ENCODE measurements around the gene TMEM37. TPM values are rescaled to one million over a fixed set of nuclear protein-coding genes. Genes with fewer than 3 reads are reported as not detected.

The TMEM37 gene
- total and polyA plus RNA-seq, 2 of the 13 experiments (the other 11 are each of a cell fraction or from before 2014, with no cell fraction given): 37.7 to 115 TPM

GRCh38 chr2:119422360-119423107, 9.1 kb upstream of the TMEM37 start (continued):
- no peak for TF ChIP-seq ZNF761 (CRISPR knock-in tag; conservative IDR thresholded peaks at IDR 0.05)

- in situ Hi-C loops (cut with HindIII; ENCODE audit: extremely low pct_ligation_motif_present, low pct_unique_long_range_greater_than_20kb): no loop called here
- CTCF ChIA-PET (ENCODE audit: low intra/inter-chr PET ratio, low total read pairs): no interaction called here
These were observed 8.6 kb upstream of the TMEM37 start for GRCh38 chr2:119423108-119423444.

GRCh38 chr2:119423811-119424210, 7.8 kb upstream of the TMEM37 start:
- ChIA-PET CTCF (ENCODE audit: low intra/inter-chr PET ratio, low total read pairs) (no interaction called here), POLR2A (interaction anchor here (1.2 to 1.7 kb wide), 4 partner anchors 9 to 57 kb away, joined by 3 to 7 read pairs (median 4); partner anchors contain the start of genes C2orf76 and DBI)
- no peak overlapping the region for H3K4me3 ChIP-seq (replicated peaks in 1 of 3; ENCODE audit: insufficient read depth in 1 of 3, low read depth in 2 of 3, low read length in 3 of 3)
- H3K27ac ChIP-seq (ENCODE audit: extremely low read length, insufficient read depth, low read length): no peak overlapping the region
- no peaks in the 10 kb centered on the region for H3K36me3 ChIP-seq (replicated peaks in 1 of 2; ENCODE audit: control insufficient read depth in 1 of 2, insufficient read depth in 2 of 2, low read length in 2 of 2)
- no peaks in the 10 kb centered on the region; a peak in 2 of 5 replicates for H3K27me3 ChIP-seq (ENCODE audit: control insufficient read depth in 1 of 2, insufficient read depth in 2 of 2, low read length in 2 of 2)
- FAIRE-seq: no peak
- H3K79me2 ChIP-seq (ENCODE audit: insufficient read depth, low read length): no peaks in the 10 kb centered on the region
- ATAC-seq: no peak
- H4K20me1 ChIP-seq (ENCODE audit: insufficient read depth, low read length): no peaks in the 10 kb centered on the region
- peak overlapping the region; percentile 97 for H3K4me2 ChIP-seq (ENCODE audit: low read depth, low read length)
- no TSS peak for BruUV-seq (replicated peaks)
- H3K4me1 ChIP-seq (ENCODE audit: insufficient read depth, low read length): peaks cover 89% of the 10 kb centered on the region
- H3K9ac ChIP-seq (ENCODE audit: insufficient read depth, low read depth, low read length): no peak overlapping the region
- intact Hi-C loops (cut with micrococcal nuclease; ENCODE audit: unreplicated experiment) (no loop called here), in situ Hi-C loops (cut with HindIII; ENCODE audit: extremely low pct_ligation_motif_present, low pct_unique_long_range_greater_than_20kb) (no loop called here)
- H3K9me3 ChIP-seq (ENCODE audit: low read length): peaks cover 12% of the 10 kb centered on the region
- no peak overlapping the region for H2AFZ ChIP-seq (ENCODE audit: low read length)
- WGBS (ENCODE audit: low lambda C conversion rate): 37% methylated on average over 2 of the region's 2 CpGs
- DNase-seq (ENCODE audit: low spot score): no peak
- TF ChIP-seq TFDP1 (CRISPR knock-in tag; IDR thresholded peaks at IDR 0.05; ENCODE audit: borderline replicate concordance) (no peak), HOMEZ (CRISPR knock-in tag; IDR thresholded peaks at IDR 0.05; ENCODE audit: low read depth) (0 out of 2 replicates have a peak, but pooled peaks have one; percentile 52), SIX1 (CRISPR knock-in tag; IDR thresholded peaks at IDR 0.05; ENCODE audit: borderline replicate concordance) (peak; percentile 65; the same call in 1 of the 2 replicates), STAG1 (CRISPR knock-in tag; IDR thresholded peaks at IDR 0.05) (peak; percentile 50), THAP8 (CRISPR knock-in tag; IDR thresholded peaks at IDR 0.05; ENCODE audit: borderline replicate concordance) (no peak), DRAP1 (CRISPR knock-in tag; IDR thresholded peaks at IDR 0.05) (peak; percentile 16; the same call in 1 of the 2 replicates)

More at GRCh38 chr2:119423108-119423444, 8.6 kb upstream of the TMEM37 start:
- Histone ChIP-seq H3K9me3 (ENCODE audit: low read length) (peaks cover 12% of the 10 kb centered on the region), H4K20me1 (ENCODE audit: insufficient read depth, low read length) (no peaks in the 10 kb centered on the region), H3K27ac (ENCODE audit: extremely low read length, insufficient read depth, low read length) (no peak overlapping the region), H2AFZ (ENCODE audit: low read length) (no peak overlapping the region), H3K4me2 (ENCODE audit: low read depth, low read length) (peak overlapping the region; percentile 49), H3K9ac (ENCODE audit: insufficient read depth, low read depth, low read length) (no peak overlapping the region), H3K27me3 (ENCODE audit: control insufficient read depth in 1 of 2, insufficient read depth in 2 of 2, low read length in 2 of 2) (no peaks in the 10 kb centered on the region; a peak in 2 of 5 replicates), H3K4me3 (replicated peaks in 1 of 3; ENCODE audit: insufficient read depth in 1 of 3, low read depth in 2 of 3, low read length in 3 of 3) (no peak overlapping the region; a peak in 1 of 6 replicates), H3K4me1 (ENCODE audit: insufficient read depth, low read length) (peaks cover 89% of the 10 kb centered on the region), H3K36me3 (replicated peaks in 1 of 2; ENCODE audit: control insufficient read depth in 1 of 2, insufficient read depth in 2 of 2, low read length in 2 of 2) (no peaks in the 10 kb centered on the region), H3K79me2 (ENCODE audit: insufficient read depth, low read length) (no peaks in the 10 kb centered on the region)
- no peak for ATAC-seq
- 0 out of 2 replicates have a peak, but pooled peaks have one; percentile 2 for TF ChIP-seq FOXA3 (CRISPR knock-in tag; IDR thresholded peaks at IDR 0.05)
- no peak for TF ChIP-seq NCOA1 (CRISPR knock-in tag; IDR thresholded peaks at IDR 0.05)
- peak; percentile 44 for TF ChIP-seq TEAD3 (CRISPR knock-in tag; optimal IDR thresholded peaks at IDR 0.05; ENCODE audit: borderline replicate concordance)
- TF ChIP-seq RARA (CRISPR knock-in tag; IDR thresholded peaks at IDR 0.05): 0 out of 2 replicates have a peak, but pooled peaks have one; percentile 5
- no peak for TF ChIP-seq EEA1 (CRISPR knock-in tag; IDR thresholded peaks at IDR 0.05; ENCODE audit: borderline replicate concordance)
- 0 out of 2 replicates have a peak, but pooled peaks have one; percentile 35 for TF ChIP-seq ZNF772 (CRISPR knock-in tag; IDR thresholded peaks at IDR 0.05)
- no peak for TF ChIP-seq RFX3 (CRISPR knock-in tag; IDR thresholded peaks at IDR 0.05)
- intact Hi-C loops (cut with micrococcal nuclease; ENCODE audit: unreplicated experiment): no loop called here
- POLR2A ChIA-PET: no interaction called here
- no peak for DNase-seq (ENCODE audit: low spot score)
- 8% methylated on average over 2 of the region's 2 CpGs for WGBS (ENCODE audit: low lambda C conversion rate)
- BruUV-seq (replicated peaks): no TSS peak
- no peak for FAIRE-seq

All from HepG2 (cell line).